Measurements from ENCODE around the gene HMX2.

Gene HMX2
- 0 to 0.07 reads per million in 2 donors for total RNA-seq

- peak in 1 of 5 experiments; percentile 51 for DNase-seq
Observed at GRCh38 chr10:123147635-123148413, at the start of gene HMX2. Gene HMX2, plus strand, starts transcription at chr10:123148136. Its CDS starts 243 bp downstream, at chr10:123148379.

- no peak for DNase-seq
Observed at GRCh38 chr10:123100030-123100762, 47.7 kb upstream of the HMX2 start.

GRCh38 chr10:123101872-123102271 lies 46.1 kb upstream of the HMX2 start:
- no peak for DNase-seq

GRCh38 chr10:123102673-123103072 lies 45.3 kb upstream of the HMX2 start:
- no peak for DNase-seq

GRCh38 chr10:123103944-123104343 lies 44.0 kb upstream of the HMX2 start:
- DNase-seq = no peak

- no peak for DNase-seq
Observed at GRCh38 chr10:123109466-123109865, 38.5 kb upstream of the HMX2 start.

- DNase-seq = no peak
Observed at GRCh38 chr10:123117644-123118417, 30.1 kb upstream of the HMX2 start.

- DNase-seq = no peak
Observed at GRCh38 chr10:123119081-123119480, 28.9 kb upstream of the HMX2 start.

GRCh38 chr10:123126246-123126645 lies 21.7 kb upstream of the HMX2 start:
- DNase-seq = no peak

GRCh38 chr10:123129618-123130271 lies 18.2 kb upstream of the HMX2 start:
- DNase-seq = no peak

GRCh38 chr10:123132576-123133477 lies 15.1 kb upstream of the HMX2 start:
- peak; percentile 60 to 83 (median 75) for DNase-seq

GRCh38 chr10:123133541-123134342 lies 14.2 kb upstream of the HMX2 start:
- no peak for DNase-seq

GRCh38 chr10:123134343-123134914 lies 13.5 kb upstream of the HMX2 start:
- DNase-seq = no peak

GRCh38 chr10:123134915-123135414 lies 13.0 kb upstream of the HMX2 start:
- DNase-seq = no peak

- peak in 1 of 5 experiments; percentile 57 for DNase-seq
Observed at GRCh38 chr10:123135415-123136141, 12.4 kb upstream of the HMX2 start, which contains the start of gene HMX3. Gene HMX3, plus strand, starts transcription at chr10:123135970. Its CDS starts 81 bp downstream, at chr10:123136051.

GRCh38 chr10:123136221-123136805 lies 11.6 kb upstream of the HMX2 start:
- DNase-seq = no peak

GRCh38 chr10:123136806-123137642 lies 10.9 kb upstream of the HMX2 start:
- peak in 1 of 5 experiments; percentile 45 for DNase-seq

- no peak for DNase-seq
Observed at GRCh38 chr10:123139165-123139520, 8.8 kb upstream of the HMX2 start.

Data from T-helper 2 cell (primary cell).